GM18511 (cell line): ENCODE results near the gene CYP3A4.
"Not testable (repeated sequence)": the region's sequence is repeated elsewhere in the genome, so short reads cannot be mapped to it uniquely, and the experiment has no call there.

Experiments
- ATAC-seq: cut with Tn5 transposase; IDR thresholded peaks from one replicate; pipeline ENCODE4 v1.9.1; 2021; ENCODE audit warnings: mild to moderate bottlenecking, moderate library complexity; ENCODE audit not compliant: unreplicated experiment

CYP3A4 gene

DNA sequence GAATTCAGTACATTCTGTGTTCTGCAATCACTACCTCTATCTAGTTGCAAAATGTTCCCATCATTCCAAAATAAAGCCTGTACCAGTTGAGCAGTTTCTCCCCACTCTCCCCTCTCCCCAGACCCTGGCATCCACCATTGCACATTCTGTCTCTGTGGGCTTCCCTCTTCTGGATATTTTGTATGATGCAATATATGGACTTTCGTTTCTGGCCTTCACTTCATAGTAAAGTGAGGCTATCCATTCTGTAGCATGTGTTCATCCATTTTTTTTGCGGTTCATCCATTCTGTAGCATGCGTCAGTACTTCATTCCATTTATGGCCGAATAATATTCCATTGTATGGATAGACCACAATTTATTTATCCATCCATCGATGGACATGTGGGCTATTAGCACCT lies 9.5 kb upstream of the CYP3A4 start:
- no peak for ATAC-seq

DNA sequence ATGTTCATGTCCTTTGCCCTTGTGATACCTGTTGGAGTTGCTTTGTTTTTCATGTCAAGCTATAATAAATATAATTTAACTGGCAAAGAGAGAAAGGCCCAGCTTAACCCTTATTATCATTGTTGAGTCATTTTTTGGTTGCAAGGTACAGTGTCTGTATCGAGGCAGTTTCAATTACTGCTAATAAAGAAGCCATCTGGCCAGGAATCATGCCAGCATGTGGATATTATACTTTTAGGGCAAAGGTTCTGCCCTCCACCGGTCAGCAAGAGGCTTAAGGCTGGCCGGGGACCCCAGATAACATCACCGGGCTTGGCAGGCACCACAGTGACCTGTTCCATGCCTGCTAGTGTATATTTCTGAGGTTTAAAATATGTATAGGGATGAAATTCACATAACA lies 9.0 kb upstream of the CYP3A4 start:
- no peak for ATAC-seq

DNA sequence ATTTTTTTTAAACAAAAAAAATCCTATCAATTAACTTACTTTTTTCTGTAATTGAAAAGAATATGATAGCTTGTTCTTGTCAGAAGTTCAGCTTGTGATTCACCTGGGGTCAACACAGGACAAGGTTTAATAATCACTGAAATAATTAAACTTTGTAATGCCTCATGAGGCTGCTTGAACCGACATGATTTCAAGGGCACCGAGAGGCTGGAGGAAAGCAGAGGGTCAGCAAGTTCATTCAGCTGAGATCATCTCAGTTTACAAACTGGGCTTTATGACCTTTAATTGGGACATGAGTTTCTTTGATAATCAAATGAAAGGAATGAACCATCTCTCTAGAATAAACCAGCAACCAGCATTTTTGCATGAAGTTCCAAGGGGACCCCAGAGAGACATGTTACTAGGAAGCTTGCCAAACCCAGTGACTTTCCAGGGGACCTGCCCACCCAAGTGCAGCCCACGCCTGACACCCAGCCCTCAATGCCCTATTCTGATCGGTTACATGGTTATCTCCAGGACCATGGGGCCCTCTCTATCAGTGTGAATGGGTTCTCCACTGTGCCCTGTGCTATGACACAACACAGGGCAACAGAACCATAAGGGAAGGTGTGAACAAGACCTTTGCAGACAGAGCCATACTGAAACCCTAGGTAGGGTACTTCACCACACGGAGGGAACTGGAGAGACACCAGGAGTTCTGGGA lies 7.8 kb upstream of the CYP3A4 start:
- no peak for ATAC-seq

DNA sequence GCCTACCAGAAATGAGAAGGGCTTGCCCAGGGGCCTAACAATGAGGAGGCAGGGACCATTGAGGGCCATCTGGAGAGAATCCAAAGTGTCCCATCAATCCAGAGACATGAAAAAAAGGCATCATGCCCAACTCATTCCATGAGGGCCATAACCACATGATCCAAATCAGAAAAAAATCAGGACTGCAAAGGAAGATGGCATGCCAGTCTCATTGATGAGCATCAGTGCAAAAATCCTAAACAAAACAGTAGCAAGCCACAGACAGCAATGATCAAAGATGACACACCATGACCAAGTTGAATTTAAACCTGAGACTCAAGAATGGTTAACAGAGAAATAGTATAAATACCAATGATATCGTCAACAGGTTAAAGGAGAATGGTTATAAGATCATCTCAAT lies 7.0 kb upstream of the CYP3A4 start:
- ATAC-seq = no peak

DNA sequence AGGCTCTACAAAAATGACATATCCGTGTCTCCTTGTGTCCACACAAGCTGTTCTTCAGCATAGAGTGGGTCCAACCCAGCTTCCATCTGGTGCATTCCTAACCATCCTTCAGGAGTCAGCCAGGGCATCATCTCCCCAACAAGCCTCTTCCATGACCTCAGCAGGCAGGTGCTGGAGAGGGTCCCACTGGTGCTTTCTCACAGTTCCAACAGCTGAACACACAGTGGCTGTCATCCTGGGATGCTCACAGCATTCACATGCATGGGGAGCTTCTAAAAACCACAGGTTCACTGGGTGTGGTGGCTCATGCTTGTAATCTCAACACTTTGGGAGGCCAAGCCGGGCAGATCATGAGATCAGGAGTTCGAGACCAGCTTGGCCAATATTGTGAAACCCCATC lies 6.4 kb upstream of the CYP3A4 start:
- no peak for ATAC-seq

DNA sequence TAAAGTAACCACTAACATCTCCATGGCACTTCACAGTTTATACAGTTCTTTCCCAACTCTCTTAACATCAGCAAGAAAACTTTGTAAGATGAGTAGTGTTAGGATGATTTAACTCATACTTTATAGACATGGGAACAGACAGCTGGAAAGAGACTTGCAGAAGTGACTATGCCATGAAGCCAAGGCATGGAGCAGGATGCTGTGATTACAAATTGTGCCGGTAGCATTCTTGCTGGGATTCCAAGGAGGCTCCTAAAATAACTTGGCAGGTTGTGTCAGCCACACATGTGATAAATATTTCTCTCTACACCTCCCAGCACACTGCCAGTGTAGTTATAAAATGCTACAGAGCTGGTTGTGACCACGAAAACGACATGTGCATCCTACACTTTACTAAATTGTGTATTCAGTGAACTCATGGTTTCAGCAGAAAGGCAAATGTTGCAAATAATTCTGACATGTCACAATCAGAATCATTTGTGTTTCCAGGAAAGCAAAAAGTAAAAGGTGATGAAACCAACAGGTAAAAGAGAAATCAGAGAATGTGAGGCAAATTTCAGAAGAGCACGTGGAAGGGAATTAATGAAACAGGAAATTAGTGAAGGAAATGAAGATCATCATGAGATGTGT lies 5.6 kb upstream of the CYP3A4 start:
- no peak for ATAC-seq

DNA sequence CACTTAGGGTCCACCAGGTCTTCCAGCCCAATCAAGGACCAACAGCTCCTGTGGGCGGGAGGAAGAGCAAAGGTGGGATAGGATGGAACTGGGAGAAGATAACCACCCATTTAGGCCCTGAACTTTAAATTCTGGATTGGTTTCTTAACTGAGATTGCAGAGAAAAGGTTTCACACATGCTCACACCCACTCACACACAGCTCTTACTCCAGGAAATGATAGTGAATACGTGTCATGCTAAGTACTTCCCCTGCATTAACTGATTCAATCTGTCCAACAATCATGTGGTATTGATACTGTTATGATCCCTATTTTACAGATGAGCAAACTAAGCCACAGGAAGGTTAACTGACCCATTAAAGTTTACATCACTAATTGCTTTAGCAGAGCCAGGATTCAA lies 4.6 kb upstream of the CYP3A4 start:
- ATAC-seq = no peak

DNA sequence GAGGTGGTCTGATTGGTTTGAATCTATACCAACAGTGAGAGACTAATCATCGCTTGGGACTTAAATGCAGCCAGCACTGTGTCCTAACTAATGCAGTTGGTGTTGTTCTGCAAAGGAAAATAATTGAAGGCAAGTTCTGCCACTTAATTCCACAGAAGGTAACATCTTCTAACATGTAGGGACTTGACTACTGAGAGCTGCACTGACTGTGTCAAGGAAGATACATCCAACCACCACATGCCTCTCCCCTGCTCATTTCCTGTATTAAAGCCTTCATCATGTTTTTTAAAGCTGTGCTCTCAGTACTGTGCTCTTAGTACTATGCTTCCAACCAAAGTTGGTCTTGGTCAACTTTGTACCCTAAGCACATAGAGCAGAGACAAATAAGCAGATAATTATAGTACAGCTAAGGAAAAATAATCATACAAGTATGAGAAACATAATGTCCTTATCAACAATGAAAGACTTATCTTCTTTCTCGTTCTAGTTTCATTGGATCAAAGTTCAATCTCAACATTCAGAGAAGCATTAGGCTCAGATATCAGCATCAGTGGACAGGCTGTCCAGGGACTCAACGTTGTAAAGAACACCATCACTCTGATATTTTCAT lies 2.8 kb upstream of the CYP3A4 start:
- no peak for ATAC-seq

DNA sequence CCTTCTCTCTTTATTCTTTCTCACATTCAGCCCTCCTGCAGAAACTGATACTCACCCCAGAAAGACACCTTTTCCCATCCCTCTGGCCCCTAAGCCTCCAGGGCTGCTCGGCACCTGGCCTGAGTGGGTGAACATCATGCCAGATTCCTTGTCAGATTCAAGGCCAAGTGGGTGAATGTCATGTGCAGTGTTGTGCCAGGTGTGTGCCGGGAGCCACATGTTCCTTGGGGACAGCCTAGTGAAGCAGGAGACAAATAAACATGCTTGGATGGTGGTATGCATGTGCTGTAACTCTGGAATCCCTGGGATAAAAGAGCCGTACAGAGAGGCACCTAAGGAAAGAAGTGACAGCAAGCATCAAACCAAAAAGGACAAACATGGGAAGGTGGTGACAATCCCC lies 1.7 kb upstream of the CYP3A4 start:
- not testable (repeated sequence) for ATAC-seq

DNA sequence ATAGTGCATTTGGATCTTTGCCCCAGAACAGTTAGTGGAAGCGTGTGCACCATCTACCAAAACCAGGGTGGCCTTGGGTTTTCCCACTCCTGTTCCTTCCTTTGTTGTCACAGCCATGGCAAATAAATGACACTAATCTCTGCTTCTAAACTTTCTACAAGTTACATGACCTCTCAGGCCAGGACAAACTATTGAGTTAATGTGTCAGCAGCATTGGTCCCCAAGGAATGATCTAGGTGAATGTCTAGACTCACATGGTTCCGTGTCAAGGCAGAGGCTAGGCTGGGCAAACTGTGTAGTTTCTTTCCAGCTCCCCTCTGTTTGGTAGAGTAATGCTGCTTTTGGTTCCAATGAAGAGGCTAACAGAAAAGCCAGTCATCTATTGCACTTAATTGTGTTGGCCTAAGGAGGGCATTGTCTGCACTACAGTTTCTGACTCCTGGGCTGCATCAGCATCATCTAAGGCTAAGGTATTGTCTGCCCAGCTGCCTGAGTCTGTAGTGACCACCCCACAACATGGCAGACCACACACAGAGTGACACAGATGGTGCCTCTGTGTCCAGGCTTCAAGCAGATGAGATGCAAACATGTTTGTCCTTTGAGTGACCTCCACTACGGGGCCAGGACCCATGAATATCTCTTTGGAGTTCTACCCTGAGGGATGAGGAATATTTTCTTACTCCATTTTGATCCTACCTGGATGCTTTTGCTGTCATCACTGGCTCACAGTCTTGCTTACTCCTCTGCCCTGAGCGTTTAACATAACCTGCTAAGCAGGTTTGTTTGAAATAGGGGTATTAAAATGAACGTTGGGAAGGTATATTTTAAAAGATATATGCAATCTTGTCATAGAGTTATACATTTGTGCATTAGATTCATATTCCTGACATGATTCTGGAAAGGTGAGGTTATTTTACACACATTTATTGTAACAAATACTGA lies 1.7 kb downstream of the CYP3A4 start:
- no peak for ATAC-seq

DNA sequence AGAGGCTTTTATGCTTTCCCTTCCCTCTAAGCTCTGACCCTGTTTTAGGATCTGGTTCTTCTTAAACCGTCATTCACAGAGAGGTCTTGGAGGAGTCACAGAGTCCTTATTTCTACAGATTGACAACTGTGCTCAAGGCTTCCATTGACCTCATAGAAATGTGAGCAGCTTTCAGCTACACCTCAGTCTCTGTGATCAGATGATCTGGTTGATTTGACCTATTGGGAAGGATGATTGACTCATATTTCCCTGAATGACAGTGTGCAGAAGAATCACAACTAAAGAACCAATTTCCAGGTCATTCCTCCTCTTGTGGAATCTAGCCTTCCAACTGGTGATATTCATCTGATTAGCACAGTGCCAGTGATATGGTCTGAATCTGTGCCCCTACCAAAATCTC lies 3.4 kb downstream of the CYP3A4 start:
- no peak for ATAC-seq

DNA sequence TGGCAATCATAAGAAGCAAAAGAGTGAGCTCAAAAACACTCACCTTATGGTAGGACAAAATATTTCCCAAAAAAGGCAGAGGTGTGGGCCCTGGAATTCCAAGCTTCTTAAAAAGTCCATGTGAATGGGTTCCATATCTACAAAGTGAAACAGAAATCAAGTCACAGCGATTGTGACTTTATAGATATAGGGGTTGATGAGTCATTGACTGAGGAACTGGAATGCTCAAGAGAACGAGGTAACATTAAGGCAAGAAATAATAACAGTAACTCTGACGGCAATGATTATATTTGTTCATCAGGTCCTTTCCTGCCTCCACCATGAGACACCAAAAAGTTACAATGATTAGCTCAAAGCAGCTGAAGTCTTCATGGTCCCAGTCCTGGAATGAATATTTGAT lies 4.0 kb downstream of the CYP3A4 start:
- no peak for ATAC-seq

DNA sequence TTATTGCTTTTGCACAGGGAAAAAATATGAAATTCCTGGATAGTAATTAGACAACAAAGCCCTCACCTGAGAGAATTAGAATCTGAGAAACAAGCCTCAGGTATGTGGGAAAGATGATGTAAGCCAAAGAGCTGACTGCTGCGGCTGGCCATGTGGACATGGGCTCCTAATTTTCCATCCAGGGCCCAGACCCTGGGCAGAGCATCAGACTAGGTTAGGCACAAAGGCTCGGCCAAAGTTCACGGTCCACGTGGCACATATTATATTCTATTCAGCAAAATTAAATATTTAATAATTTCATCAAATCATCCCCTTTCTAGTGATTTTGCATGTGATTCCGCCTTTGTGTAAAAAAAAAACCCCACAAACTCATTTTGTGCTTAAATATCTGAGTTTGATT lies 5.1 kb downstream of the CYP3A4 start:
- no peak for ATAC-seq

DNA sequence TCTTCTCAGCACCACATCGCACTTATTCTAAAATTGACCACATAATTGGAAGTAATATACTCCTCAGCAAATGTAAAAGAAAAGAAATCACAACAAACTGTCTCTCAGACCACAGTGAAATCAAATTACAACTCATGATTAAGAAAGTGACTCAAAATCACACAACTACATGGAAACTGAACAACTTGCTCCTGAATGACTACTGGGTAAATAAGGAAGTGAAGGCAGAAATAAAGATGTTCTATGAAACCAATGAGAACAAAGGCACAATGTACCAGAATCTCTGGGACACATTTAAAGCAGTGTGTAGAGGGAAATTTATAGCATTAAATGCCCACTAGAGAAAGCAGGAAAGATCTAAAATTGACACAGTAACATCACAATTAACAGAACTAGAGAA lies 10.6 kb downstream of the CYP3A4 start:
- not testable (repeated sequence) for ATAC-seq

DNA sequence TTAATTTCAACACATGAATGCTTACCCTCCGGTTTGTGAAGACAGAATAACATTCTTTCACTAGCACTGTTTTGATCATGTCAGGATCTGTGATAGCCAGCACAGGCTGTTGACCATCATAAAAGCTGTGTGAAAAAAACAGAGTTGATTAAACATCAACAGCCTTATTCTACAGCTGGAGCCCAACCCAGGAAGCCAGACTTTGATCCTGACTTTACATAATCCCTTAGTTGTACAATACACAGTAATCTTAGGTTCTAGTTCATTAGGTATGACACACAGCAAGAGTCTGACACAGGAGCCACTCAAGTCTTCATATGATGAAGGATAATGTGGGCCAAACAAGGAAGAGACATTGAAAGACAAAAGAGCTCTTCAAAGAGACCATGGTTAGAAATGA lies 11.4 kb downstream of the CYP3A4 start:
- no peak for ATAC-seq

DNA sequence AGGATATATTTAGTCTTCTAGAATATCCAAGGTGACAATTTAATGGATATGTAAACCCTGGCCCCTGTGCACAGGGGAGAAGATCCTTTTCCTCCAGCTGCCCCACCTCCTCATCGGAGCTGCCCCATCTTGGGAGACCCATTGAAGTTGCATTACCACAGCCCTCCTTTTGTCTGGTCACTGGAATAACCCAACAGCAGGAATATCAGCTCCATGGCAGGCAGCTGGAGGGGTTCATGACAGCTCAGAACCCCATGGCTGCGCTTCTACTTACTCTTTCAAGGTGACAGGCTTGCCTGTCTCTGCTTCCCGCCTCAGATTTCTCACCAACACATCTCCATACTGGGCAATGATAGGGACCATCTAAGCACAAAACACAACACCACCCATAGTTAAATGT lies 14.5 kb downstream of the CYP3A4 start:
- ATAC-seq = not testable (repeated sequence)

DNA sequence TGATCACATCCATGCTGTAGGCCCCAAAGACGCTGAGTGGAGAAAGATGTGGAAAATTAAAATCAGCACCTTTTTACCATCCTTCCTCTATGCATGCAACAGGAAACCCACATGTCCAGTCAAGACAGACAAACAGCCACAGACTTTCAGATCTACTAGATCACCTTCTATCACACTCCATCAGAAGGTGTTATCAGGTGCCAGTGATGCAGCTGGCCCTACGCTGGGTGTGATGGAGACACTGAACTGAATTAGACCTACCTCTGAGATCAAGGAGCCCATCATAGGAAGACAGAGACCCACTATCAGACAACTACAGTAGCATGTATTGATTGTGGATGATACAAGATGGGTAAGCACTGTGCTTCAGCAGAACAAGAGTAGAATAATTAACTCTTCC lies 15.5 kb downstream of the CYP3A4 start:
- peak; percentile 43 for ATAC-seq

DNA sequence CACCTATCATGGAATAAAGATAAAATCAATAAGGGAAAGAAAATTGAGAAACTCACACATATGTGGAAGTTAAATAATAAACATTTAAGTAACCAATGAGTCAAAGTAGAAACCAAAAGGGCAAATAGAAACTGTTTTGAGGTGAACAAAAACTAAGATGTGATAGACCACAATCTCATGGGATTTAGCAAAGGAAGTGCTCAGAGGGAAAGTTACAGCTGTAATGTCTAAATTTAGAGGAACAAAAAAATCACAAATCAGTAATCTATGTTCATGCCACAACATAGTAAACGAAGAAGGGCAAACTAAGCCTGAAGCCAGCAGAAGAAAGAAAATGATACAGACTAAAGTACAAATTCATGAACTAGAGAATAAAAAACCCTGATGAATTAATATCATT lies 16.3 kb downstream of the CYP3A4 start:
- ATAC-seq = peak; percentile 90

DNA sequence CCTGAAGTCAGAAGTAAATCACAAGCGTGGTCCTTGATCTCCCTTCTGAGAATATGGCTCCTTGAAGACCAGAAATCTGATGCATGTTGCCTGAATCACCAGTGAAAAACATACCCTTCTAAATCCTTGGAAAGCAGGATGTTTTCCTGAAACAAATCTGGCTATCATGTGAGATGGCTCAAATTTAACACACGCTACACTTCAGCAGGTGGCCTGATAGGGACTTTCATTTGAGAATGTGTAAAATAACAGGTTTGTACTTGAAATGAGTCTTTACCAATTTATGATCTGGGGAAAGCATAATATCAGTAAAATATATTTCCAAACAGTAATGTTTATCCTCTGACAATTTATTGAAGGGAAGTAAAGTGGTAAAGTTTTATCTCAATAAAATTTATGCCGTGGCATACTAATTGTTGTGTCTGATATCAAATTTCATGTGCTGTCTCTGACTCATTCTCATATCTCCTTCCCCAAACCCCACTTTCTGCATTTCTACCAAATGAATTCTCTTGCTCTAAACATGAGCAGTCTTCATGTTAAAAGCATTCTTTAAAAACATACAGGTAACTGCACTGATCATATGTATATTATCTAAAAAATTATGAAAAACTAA lies 17.4 kb downstream of the CYP3A4 start:
- no peak for ATAC-seq

DNA sequence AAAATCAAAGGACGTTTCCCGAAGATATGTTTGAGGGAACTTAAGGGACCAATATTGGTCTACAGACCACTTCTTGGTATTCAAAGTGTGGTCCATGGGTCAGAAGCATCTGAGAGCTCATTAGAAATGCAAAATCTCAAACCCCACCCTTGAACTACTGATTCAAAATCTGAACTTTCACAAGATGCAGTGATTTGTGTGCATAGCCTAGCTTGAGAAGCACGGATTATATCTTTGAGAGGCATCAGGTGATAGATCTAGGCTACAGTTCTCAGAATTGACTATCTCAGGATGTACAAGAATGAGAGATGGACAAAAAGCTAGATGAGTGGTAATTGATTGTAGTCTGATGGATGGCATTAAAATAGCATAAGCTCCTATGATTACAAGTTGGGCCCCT lies 19.5 kb downstream of the CYP3A4 start:
- no peak for ATAC-seq
